IMR-90 (cell line): ENCODE results near the gene ANKRD11.

Experiments used
- CEBPB ChIP-seq: IDR thresholded peaks from 2 replicates; pipeline ENCODE4 v1.6.1; 2012; ENCODE audit warnings: low read depth, low read length, improper control_type of control experiment
- POLR2A ChIP-seq: IDR thresholded peaks from 2 replicates; pipeline ENCODE4 v1.6.1; 2012; ENCODE audit warnings: mild to moderate bottlenecking, low read depth, low read length
- RCOR1 ChIP-seq: IDR thresholded peaks from 2 replicates; pipeline ENCODE4 v1.6.1; 2012; ENCODE audit warnings: mild to moderate bottlenecking, low read length, improper control_type of control experiment; ENCODE audit not compliant: insufficient replicate concordance
- TF ChIP-seq, protein P1 (sequence below): conservative IDR thresholded peaks from 2 replicates; pipeline ENCODE4 v1.5.1; 2012; ENCODE audit warnings: mild to moderate bottlenecking, low read depth, low read length, improper control_type of control experiment

DNA sequence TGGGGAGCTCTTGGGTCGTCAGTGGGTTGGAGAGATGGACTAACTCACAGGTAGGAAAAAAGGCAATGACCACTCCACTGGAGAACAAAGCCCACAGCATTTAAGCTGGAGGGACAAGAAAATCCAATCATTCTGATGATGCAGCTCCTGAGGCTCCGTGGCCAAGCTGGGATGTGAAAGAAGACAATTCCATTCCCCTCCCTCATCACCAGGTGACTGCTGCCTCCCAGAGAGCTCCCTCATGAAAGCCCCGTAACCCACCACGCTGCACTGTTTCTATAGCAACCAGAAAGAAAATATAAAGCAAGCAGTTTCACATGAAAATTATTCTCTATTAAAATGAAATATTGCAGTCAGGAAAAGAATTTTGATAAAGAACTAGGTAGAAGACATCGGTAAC, 15.2 kb downstream of the ANKRD11 start:
- TF ChIP-seq, protein P1, sequence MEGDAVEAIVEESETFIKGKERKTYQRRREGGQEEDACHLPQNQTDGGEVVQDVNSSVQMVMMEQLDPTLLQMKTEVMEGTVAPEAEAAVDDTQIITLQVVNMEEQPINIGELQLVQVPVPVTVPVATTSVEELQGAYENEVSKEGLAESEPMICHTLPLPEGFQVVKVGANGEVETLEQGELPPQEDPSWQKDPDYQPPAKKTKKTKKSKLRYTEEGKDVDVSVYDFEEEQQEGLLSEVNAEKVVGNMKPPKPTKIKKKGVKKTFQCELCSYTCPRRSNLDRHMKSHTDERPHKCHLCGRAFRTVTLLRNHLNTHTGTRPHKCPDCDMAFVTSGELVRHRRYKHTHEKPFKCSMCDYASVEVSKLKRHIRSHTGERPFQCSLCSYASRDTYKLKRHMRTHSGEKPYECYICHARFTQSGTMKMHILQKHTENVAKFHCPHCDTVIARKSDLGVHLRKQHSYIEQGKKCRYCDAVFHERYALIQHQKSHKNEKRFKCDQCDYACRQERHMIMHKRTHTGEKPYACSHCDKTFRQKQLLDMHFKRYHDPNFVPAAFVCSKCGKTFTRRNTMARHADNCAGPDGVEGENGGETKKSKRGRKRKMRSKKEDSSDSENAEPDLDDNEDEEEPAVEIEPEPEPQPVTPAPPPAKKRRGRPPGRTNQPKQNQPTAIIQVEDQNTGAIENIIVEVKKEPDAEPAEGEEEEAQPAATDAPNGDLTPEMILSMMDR = no peak
- TF ChIP-seq POLR2A (no peak), RCOR1 (no peak), CEBPB (no peak)
